ENCODE results near the gene GSTM3. TPM values are rescaled to one million over a fixed set of nuclear protein-coding genes. Genes with fewer than 3 reads are reported as not detected.

GSTM3 gene
- total and polyA plus RNA-seq, 7 donors: 21.6 to 143 (median 64.3) TPM

GRCh38 chr1:109733236-109733870 lies 7.5 kb downstream of the GSTM3 start:
- Histone ChIP-seq H3K36me3 (peaks cover 0 to 26% (median 7%) of the 10 kb centered on the region in 4 donors), H3K27ac (no peak overlapping the region), H3K9me3 (no peaks in the 10 kb centered on the region), H3K27me3 (no peaks in the 10 kb centered on the region), H3K4me1 (peaks cover 0 to under 1% (median 0%) of the 10 kb centered on the region in 4 donors), H3K4me3 (no peak overlapping the region)
- intact Hi-C loops (cut with DNase I): no loop called here
- no peak for DNase-seq
- 88 to 93% methylated on average over 4 of the region's 4 CpGs for whole genome bisulfite sequencing, 2 donors
- TF ChIP-seq POLR2AphosphoS5 (IDR thresholded peaks at IDR 0.05): no peak
- TF ChIP-seq POLR2A (IDR thresholded peaks at IDR 0.05): no peak
- no peak for TF ChIP-seq EP300 (IDR thresholded peaks at IDR 0.05)
- no peak for TF ChIP-seq CTCF (IDR thresholded peaks at IDR 0.05)

- intact Hi-C loops (cut with DNase I): no loop called here
- no peak for DNase-seq
- Histone ChIP-seq H3K4me3 (no peak overlapping the region), H3K27ac (no peak overlapping the region), H3K4me1 (no peaks in the 10 kb centered on the region), H3K27me3 (no peaks in the 10 kb centered on the region), H3K36me3 (peaks cover 0 to 17% (median 6%) of the 10 kb centered on the region in 4 donors), H3K9me3 (no peaks in the 10 kb centered on the region)
- TF ChIP-seq POLR2AphosphoS5 (IDR thresholded peaks at IDR 0.05) (no peak), EP300 (IDR thresholded peaks at IDR 0.05) (no peak), POLR2A (IDR thresholded peaks at IDR 0.05) (no peak), CTCF (IDR thresholded peaks at IDR 0.05) (no peak)
- WGBS, 2 donors: 14 to 58% methylated on average over 3 of the region's 3 CpGs
These were observed 8.4 kb downstream of the GSTM3 start for GRCh38 chr1:109732390-109732881.

GRCh38 chr1:109730666-109731065 lies 10.2 kb downstream of the GSTM3 start:
- intact Hi-C loops (cut with DNase I): no loop called here
- Histone ChIP-seq H3K27me3 (no peaks in the 10 kb centered on the region), H3K27ac (no peak overlapping the region), H3K4me1 (no peaks in the 10 kb centered on the region), H3K4me3 (no peak overlapping the region), H3K9me3 (no peaks in the 10 kb centered on the region), H3K36me3 (no peaks in the 10 kb centered on the region)
- TF ChIP-seq EP300 (IDR thresholded peaks at IDR 0.05) (no peak), CTCF (IDR thresholded peaks at IDR 0.05) (no peak), POLR2AphosphoS5 (IDR thresholded peaks at IDR 0.05) (no peak), POLR2A (IDR thresholded peaks at IDR 0.05) (no peak)
- 84 to 85% methylated on average over 6 of the region's 6 CpGs for WGBS, 2 donors
- no peak for DNase-seq

DNA sequence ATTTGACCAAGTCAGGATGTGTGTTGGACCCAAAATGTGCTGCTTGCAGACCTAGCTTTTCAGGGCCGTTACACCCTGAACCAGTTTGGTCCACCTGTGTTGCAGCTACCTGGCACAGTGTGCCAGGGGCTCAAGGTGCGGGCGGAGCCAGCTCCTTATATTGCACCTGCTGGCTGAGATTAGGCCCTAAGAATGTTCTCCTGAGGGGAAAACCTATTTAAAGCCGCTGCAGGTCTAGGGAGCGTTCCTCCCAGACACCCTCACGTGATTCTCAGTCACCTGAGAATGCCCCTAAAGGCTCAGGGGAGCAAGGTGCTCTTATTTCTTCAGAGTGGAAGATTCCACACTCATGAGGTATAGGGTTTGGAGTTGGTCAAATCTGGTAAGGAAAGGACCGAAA lies 12.0 kb downstream of the GSTM3 start:
- no peaks in the 10 kb centered on the region for H3K27me3 ChIP-seq
- no peaks in the 10 kb centered on the region for H3K36me3 ChIP-seq
- H3K27ac ChIP-seq: no peak overlapping the region
- TF ChIP-seq CTCF (IDR thresholded peaks at IDR 0.05) (no peak), POLR2AphosphoS5 (IDR thresholded peaks at IDR 0.05) (no peak), POLR2A (IDR thresholded peaks at IDR 0.05) (no peak), EP300 (IDR thresholded peaks at IDR 0.05) (no peak)
- WGBS, 2 donors: 30 to 77% methylated on average over 7 of the region's 7 CpGs
- H3K9me3 ChIP-seq: no peaks in the 10 kb centered on the region
- peaks cover 0 to 4% (median 3%) of the 10 kb centered on the region in 4 donors for H3K4me1 ChIP-seq
- DNase-seq: no peak
- intact Hi-C loops (cut with DNase I): loop anchor here (5.0 kb wide), 1 partner anchor 62 kb away; the partner anchor contains the start of gene GSTM2
- H3K4me3 ChIP-seq: no peak overlapping the region

Measured in sigmoid colon (tissue), 7 donors.